ENCODE data around the gene NRROS. TPM values are rescaled to one million over a fixed set of nuclear protein-coding genes. Genes with fewer than 3 reads are reported as not detected.
A peak's percentile ranks its signal among the peaks of the same experiment; 100 is the strongest.
"Not testable (repeated sequence)": the region's sequence is repeated elsewhere in the genome, so short reads cannot be mapped to it uniquely, and the experiment has no call there.

The NRROS gene
- total RNA-seq, 1 donor from 2014 or later = 0.82 TPM

GRCh38 chr3:196624067-196624790, 15.3 kb upstream of the NRROS start:
- no peak for DNase-seq (ENCODE audit: low spot score in 2 of 2)
- no peak for FAIRE-seq

- FAIRE-seq (no peak), DNase-seq (ENCODE audit: low spot score in 2 of 2) (no peak)
Measured at GRCh38 chr3:196624907-196625306, 14.6 kb upstream of the NRROS start.

- DNase-seq (ENCODE audit: low spot score in 2 of 2) (no peak), FAIRE-seq (no peak)
Measured at GRCh38 chr3:196625331-196625730, 14.2 kb upstream of the NRROS start.

- DNase-seq (ENCODE audit: low spot score in 2 of 2) = no peak
- FAIRE-seq = no peak
Measured at GRCh38 chr3:196627918-196628231, 11.6 kb upstream of the NRROS start.

GRCh38 chr3:196629228-196629627, 10.3 kb upstream of the NRROS start:
- FAIRE-seq (no peak), DNase-seq (ENCODE audit: low spot score in 2 of 2) (no peak)

GRCh38 chr3:196631682-196632045, 7.8 kb upstream of the NRROS start:
- DNase-seq (ENCODE audit: low spot score in 2 of 2) (no peak), FAIRE-seq (no peak)

GRCh38 chr3:196632046-196632751, 7.3 kb upstream of the NRROS start:
- FAIRE-seq = no peak
- peak; percentile 67 to 83 for DNase-seq (ENCODE audit: low spot score in 2 of 2)

GRCh38 chr3:196633555-196634151, 5.8 kb upstream of the NRROS start:
- no peak for FAIRE-seq
- DNase-seq (ENCODE audit: low spot score in 2 of 2) = no peak

- DNase-seq (ENCODE audit: low spot score in 2 of 2) (no peak), FAIRE-seq (no peak)
Measured at GRCh38 chr3:196634224-196634623, 5.3 kb upstream of the NRROS start.

GRCh38 chr3:196634829-196635228, 4.7 kb upstream of the NRROS start:
- FAIRE-seq = no peak
- DNase-seq (ENCODE audit: low spot score in 2 of 2) = no peak

- DNase-seq (ENCODE audit: low spot score in 2 of 2) (no peak), FAIRE-seq (no peak)
Measured at GRCh38 chr3:196636369-196637349, 2.8 kb upstream of the NRROS start.

- not testable (repeated sequence) for DNase-seq (ENCODE audit: low spot score in 2 of 2); FAIRE-seq
Measured at GRCh38 chr3:196637941-196638340, 1.6 kb upstream of the NRROS start.

GRCh38 chr3:196638861-196639482, 522 bp upstream of the NRROS start:
- FAIRE-seq (no peak), DNase-seq (ENCODE audit: low spot score in 2 of 2) (no peak)

GRCh38 chr3:196640297-196641018, 964 bp downstream of the NRROS start:
- no peak for FAIRE-seq
- no peak for DNase-seq (ENCODE audit: low spot score in 2 of 2)

- DNase-seq (ENCODE audit: low spot score in 2 of 2) (no peak), FAIRE-seq (no peak)
Measured at GRCh38 chr3:196641333-196642054, 2.0 kb downstream of the NRROS start.

GRCh38 chr3:196642434-196642833, 2.9 kb downstream of the NRROS start:
- DNase-seq (ENCODE audit: low spot score in 2 of 2) (no peak), FAIRE-seq (no peak)

- DNase-seq (ENCODE audit: low spot score in 2 of 2) (no peak), FAIRE-seq (no peak)
Measured at GRCh38 chr3:196643201-196643749, 3.8 kb downstream of the NRROS start.

- FAIRE-seq (no peak), DNase-seq (ENCODE audit: low spot score in 2 of 2) (no peak)
Measured at GRCh38 chr3:196643761-196644160, 4.3 kb downstream of the NRROS start.

GRCh38 chr3:196645096-196645495, 5.6 kb downstream of the NRROS start:
- DNase-seq (ENCODE audit: low spot score in 2 of 2) (no peak), FAIRE-seq (no peak)
